ENCODE data around the gene SERPINB10.

- no peak for TF ChIP-seq POLR2A (IDR thresholded peaks at IDR 0.05)
- TF ChIP-seq, protein P1, sequence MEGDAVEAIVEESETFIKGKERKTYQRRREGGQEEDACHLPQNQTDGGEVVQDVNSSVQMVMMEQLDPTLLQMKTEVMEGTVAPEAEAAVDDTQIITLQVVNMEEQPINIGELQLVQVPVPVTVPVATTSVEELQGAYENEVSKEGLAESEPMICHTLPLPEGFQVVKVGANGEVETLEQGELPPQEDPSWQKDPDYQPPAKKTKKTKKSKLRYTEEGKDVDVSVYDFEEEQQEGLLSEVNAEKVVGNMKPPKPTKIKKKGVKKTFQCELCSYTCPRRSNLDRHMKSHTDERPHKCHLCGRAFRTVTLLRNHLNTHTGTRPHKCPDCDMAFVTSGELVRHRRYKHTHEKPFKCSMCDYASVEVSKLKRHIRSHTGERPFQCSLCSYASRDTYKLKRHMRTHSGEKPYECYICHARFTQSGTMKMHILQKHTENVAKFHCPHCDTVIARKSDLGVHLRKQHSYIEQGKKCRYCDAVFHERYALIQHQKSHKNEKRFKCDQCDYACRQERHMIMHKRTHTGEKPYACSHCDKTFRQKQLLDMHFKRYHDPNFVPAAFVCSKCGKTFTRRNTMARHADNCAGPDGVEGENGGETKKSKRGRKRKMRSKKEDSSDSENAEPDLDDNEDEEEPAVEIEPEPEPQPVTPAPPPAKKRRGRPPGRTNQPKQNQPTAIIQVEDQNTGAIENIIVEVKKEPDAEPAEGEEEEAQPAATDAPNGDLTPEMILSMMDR (IDR thresholded peaks at IDR 0.05), result no peak
Measured at GRCh38 chr18:63871836-63872235, 35.9 kb upstream of the SERPINB10 start.
